Ovary (tissue), 3 donors: ENCODE data around the gene MYH6.

ENCODE experiments used
- EP300 ChIP-seq: sonication (generic); formaldehyde crosslinking; IDR thresholded peaks from one replicate; pipeline ENCODE4 v1.6.1; 2017; ENCODE audit warnings: antibody characterized with exemption
- POLR2A ChIP-seq: fragments of 450-650 bp; IDR thresholded peaks from one replicate; pipeline ENCODE4 v1.6.1; 2017; ENCODE audit warnings: antibody characterized with exemption, mild to moderate bottlenecking, moderate library complexity
- TF ChIP-seq, protein P1 (sequence below), 3 donors: fragments of 450-650 bp in 2 of 3; fragments of 200-600 bp in 1 of 3; IDR thresholded peaks; one replicate each; pipeline versions ENCODE4 v1.5.1 to v1.8.0; 2016 to 2022; ENCODE audit warnings: antibody characterized with exemption in 3 of 3, mild to moderate bottlenecking in 1 of 3
- donor health status: DM: no; HTN: no; CAD: no.

DNA sequence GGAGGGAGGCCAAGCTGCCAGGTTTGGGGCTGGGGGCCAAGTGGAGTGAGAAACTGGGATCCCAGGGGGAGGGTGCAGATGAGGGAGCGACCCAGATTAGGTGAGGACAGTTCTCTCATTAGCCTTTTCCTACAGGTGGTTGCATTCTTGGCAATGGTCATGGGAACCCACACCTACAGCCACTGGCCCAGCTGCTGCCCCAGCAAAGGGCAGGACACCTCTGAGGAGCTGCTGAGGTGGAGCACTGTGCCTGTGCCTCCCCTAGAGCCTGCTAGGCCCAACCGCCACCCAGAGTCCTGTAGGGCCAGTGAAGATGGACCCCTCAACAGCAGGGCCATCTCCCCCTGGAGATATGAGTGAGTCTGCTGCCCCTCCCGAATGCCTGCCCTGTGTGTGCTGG lies 35.0 kb downstream of the MYH6 start:
- TF ChIP-seq POLR2A (no peak), EP300 (no peak)
- TF ChIP-seq, protein P1, sequence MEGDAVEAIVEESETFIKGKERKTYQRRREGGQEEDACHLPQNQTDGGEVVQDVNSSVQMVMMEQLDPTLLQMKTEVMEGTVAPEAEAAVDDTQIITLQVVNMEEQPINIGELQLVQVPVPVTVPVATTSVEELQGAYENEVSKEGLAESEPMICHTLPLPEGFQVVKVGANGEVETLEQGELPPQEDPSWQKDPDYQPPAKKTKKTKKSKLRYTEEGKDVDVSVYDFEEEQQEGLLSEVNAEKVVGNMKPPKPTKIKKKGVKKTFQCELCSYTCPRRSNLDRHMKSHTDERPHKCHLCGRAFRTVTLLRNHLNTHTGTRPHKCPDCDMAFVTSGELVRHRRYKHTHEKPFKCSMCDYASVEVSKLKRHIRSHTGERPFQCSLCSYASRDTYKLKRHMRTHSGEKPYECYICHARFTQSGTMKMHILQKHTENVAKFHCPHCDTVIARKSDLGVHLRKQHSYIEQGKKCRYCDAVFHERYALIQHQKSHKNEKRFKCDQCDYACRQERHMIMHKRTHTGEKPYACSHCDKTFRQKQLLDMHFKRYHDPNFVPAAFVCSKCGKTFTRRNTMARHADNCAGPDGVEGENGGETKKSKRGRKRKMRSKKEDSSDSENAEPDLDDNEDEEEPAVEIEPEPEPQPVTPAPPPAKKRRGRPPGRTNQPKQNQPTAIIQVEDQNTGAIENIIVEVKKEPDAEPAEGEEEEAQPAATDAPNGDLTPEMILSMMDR (IDR thresholded peaks at IDR 0.05): no peak
